NB4 (cell line): ENCODE measurements around the gene PITRM1.

Source experiments
- TF ChIP-seq, protein P1 (sequence below): IDR thresholded peaks from one replicate; pipeline ENCODE4 v1.5.1; 2012; ENCODE audit warnings: low read depth, low read length
- TF ChIP-seq, protein P2 (sequence below): IDR thresholded peaks from 2 replicates; pipeline ENCODE4 v1.6.1; 2011; ENCODE audit warnings: low read depth, low read length

GRCh38 chr10:3118641-3119091 is 53.9 kb downstream of the PITRM1 start:
- TF ChIP-seq, protein P1, sequence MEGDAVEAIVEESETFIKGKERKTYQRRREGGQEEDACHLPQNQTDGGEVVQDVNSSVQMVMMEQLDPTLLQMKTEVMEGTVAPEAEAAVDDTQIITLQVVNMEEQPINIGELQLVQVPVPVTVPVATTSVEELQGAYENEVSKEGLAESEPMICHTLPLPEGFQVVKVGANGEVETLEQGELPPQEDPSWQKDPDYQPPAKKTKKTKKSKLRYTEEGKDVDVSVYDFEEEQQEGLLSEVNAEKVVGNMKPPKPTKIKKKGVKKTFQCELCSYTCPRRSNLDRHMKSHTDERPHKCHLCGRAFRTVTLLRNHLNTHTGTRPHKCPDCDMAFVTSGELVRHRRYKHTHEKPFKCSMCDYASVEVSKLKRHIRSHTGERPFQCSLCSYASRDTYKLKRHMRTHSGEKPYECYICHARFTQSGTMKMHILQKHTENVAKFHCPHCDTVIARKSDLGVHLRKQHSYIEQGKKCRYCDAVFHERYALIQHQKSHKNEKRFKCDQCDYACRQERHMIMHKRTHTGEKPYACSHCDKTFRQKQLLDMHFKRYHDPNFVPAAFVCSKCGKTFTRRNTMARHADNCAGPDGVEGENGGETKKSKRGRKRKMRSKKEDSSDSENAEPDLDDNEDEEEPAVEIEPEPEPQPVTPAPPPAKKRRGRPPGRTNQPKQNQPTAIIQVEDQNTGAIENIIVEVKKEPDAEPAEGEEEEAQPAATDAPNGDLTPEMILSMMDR: no peak
- TF ChIP-seq, protein P2, sequence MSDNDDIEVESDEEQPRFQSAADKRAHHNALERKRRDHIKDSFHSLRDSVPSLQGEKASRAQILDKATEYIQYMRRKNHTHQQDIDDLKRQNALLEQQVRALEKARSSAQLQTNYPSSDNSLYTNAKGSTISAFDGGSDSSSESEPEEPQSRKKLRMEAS: no peak
